ENCODE results near the gene POU5F1. TPM values are rescaled to one million over a fixed set of nuclear protein-coding genes. Genes with fewer than 3 reads are reported as not detected.
"Not testable (repeated sequence)": the region's sequence is repeated elsewhere in the genome, so short reads cannot be mapped to it uniquely, and the experiment has no call there.

The POU5F1 gene
- polyA plus RNA-seq: under 1 TPM; 0.55 to 0.59 TPM

DNA sequence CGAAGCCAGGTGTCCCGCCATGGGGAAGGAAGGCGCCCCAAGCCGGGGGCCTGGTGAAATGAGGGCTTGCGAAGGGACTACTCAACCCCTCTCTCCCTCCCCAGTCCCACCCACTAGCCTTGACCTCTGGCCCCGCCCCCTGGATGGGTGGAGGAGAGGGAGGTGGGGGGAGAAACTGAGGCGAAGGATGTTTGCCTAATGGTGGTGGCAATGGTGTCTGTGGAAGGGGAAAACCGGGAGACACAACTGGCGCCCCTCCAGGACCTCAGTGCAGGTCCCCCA is at the start of gene POU5F1:
Gene POU5F1 (minus strand): TSS at position 83 of the 282 bp plus-strand sequence. CDS start 62 bp downstream, at position 21.
- H3K4me3 ChIP-seq (ENCODE audit: low read depth in 1 of 2, low read length in 2 of 2): no peak within 1 kb of the TSS
- H3K27me3 ChIP-seq (ENCODE audit: control insufficient read depth in 1 of 2, insufficient read depth in 2 of 2, low read length in 2 of 2): no peaks in the 10 kb centered on the region
- no peaks in the 10 kb centered on the region for H3K9me3 ChIP-seq (ENCODE audit: control insufficient read depth in 2 of 2, insufficient read depth in 1 of 2, low read depth in 1 of 2, low read length in 1 of 2)
- WGBS, 2 donors: 69 to 81% methylated on average over 9 of the region's 9 CpGs
- peaks cover 0 to 5% of the 10 kb centered on the region in 2 donors for H3K36me3 ChIP-seq (ENCODE audit: control insufficient read depth in 2 of 2, insufficient read depth in 2 of 2, low read length in 1 of 2)
- no peak within 1 kb of the TSS for H3K27ac ChIP-seq (ENCODE audit: low read depth in 2 of 2, low read length in 1 of 2)
- no peaks in the 10 kb centered on the region for H3K4me1 ChIP-seq (ENCODE audit: control insufficient read depth in 2 of 2, insufficient read depth in 2 of 2, low read length in 1 of 2)

DNA sequence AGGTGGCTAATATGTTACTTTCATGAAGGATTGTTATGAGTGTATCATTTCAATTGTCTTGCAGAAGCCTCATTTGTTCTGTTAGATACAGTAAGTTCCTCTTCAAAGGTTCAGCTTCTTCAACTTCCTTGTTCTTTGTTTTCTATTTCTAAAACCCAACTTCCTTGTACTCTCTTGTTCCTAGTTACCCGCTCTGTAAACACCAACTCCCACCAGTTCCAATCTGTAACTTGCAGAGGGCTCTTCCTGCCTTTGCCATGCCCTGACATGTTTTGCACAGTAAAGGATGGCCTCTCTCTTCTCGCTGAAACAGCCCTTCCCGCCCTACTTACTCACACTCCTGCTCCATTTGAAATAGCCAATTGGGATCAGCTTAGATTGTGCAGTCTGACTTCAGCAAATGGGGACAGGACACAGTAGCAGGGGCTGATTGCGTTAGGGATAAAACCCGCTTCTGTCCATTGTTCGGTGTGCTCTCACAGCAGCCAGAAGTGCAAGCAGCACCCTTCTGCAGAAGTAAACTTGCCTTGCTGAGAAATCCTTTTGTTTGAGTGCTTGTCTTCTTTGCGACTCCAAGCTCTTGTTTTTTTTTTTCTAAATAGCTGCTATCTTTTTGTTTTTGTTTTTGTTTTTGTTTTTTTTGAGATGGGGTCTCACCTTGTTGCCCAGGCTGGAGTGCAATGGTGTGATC is 45.9 kb upstream of the POU5F1 start:
- Histone ChIP-seq H3K27ac (ENCODE audit: low read depth in 2 of 2, low read length in 1 of 2) (peak overlapping the region in 1 of 2 donors; percentile 31), H3K9me3 (ENCODE audit: control insufficient read depth in 2 of 2, insufficient read depth in 1 of 2, low read depth in 1 of 2, low read length in 1 of 2) (no peaks in the 10 kb centered on the region), H3K36me3 (ENCODE audit: control insufficient read depth in 2 of 2, insufficient read depth in 2 of 2, low read length in 1 of 2) (no peaks in the 10 kb centered on the region), H3K27me3 (ENCODE audit: control insufficient read depth in 1 of 2, insufficient read depth in 2 of 2, low read length in 2 of 2) (no peaks in the 10 kb centered on the region), H3K4me1 (ENCODE audit: control insufficient read depth in 2 of 2, insufficient read depth in 2 of 2, low read length in 1 of 2) (no peaks in the 10 kb centered on the region), H3K4me3 (ENCODE audit: low read depth in 1 of 2, low read length in 2 of 2) (no peak overlapping the region)
- 70 to 72% methylated on average over 7 of the region's 7 CpGs for WGBS, 2 donors

GRCh38 chr6:31215216-31215615 is 44.7 kb upstream of the POU5F1 start:
- H3K27me3 ChIP-seq (ENCODE audit: control insufficient read depth in 1 of 2, insufficient read depth in 2 of 2, low read length in 2 of 2); H3K4me3 ChIP-seq (ENCODE audit: low read depth in 1 of 2, low read length in 2 of 2); H3K27ac ChIP-seq (ENCODE audit: low read depth in 2 of 2, low read length in 1 of 2); H3K36me3 ChIP-seq (ENCODE audit: control insufficient read depth in 2 of 2, insufficient read depth in 2 of 2, low read length in 1 of 2); H3K4me1 ChIP-seq (ENCODE audit: control insufficient read depth in 2 of 2, insufficient read depth in 2 of 2, low read length in 1 of 2); H3K9me3 ChIP-seq (ENCODE audit: control insufficient read depth in 2 of 2, insufficient read depth in 1 of 2, low read depth in 1 of 2, low read length in 1 of 2): not testable (repeated sequence)
- WGBS, 2 donors: 63 to 68% methylated on average over 2 of the region's 2 CpGs

GRCh38 chr6:31214516-31214915 is 44.0 kb upstream of the POU5F1 start:
- Histone ChIP-seq H3K4me1 (ENCODE audit: control insufficient read depth in 2 of 2, insufficient read depth in 2 of 2, low read length in 1 of 2) (no peaks in the 10 kb centered on the region), H3K27ac (ENCODE audit: low read depth in 2 of 2, low read length in 1 of 2) (no peak overlapping the region)

GRCh38 chr6:31210741-31211532 is 40.5 kb upstream of the POU5F1 start:
- H3K4me3 ChIP-seq (ENCODE audit: low read depth in 1 of 2, low read length in 2 of 2): no peak overlapping the region
- H3K9me3 ChIP-seq (ENCODE audit: control insufficient read depth in 2 of 2, insufficient read depth in 1 of 2, low read depth in 1 of 2, low read length in 1 of 2): no peaks in the 10 kb centered on the region
- no peaks in the 10 kb centered on the region for H3K36me3 ChIP-seq (ENCODE audit: control insufficient read depth in 2 of 2, insufficient read depth in 2 of 2, low read length in 1 of 2)
- H3K27ac ChIP-seq (ENCODE audit: low read depth in 2 of 2, low read length in 1 of 2): no peak overlapping the region
- 84 to 85% methylated on average over 5 of the region's 5 CpGs for WGBS, 2 donors
- no peaks in the 10 kb centered on the region for H3K4me1 ChIP-seq (ENCODE audit: control insufficient read depth in 2 of 2, insufficient read depth in 2 of 2, low read length in 1 of 2)
- no peaks in the 10 kb centered on the region for H3K27me3 ChIP-seq (ENCODE audit: control insufficient read depth in 1 of 2, insufficient read depth in 2 of 2, low read length in 2 of 2)

More at GRCh38 chr6:31214516-31214915, 44.0 kb upstream of the POU5F1 start:
- Histone ChIP-seq H3K4me3 (ENCODE audit: low read depth in 1 of 2, low read length in 2 of 2) (no peak overlapping the region), H3K9me3 (ENCODE audit: control insufficient read depth in 2 of 2, insufficient read depth in 1 of 2, low read depth in 1 of 2, low read length in 1 of 2) (no peaks in the 10 kb centered on the region), H3K36me3 (ENCODE audit: control insufficient read depth in 2 of 2, insufficient read depth in 2 of 2, low read length in 1 of 2) (no peaks in the 10 kb centered on the region), H3K27me3 (ENCODE audit: control insufficient read depth in 1 of 2, insufficient read depth in 2 of 2, low read length in 2 of 2) (no peaks in the 10 kb centered on the region)
- WGBS, 2 donors: 83 to 88% methylated on average over 1 of the region's 1 CpG

GRCh38 chr6:31210123-31210522 is 39.6 kb upstream of the POU5F1 start:
- Histone ChIP-seq H3K4me3 (ENCODE audit: low read depth in 1 of 2, low read length in 2 of 2) (no peak overlapping the region), H3K9me3 (ENCODE audit: control insufficient read depth in 2 of 2, insufficient read depth in 1 of 2, low read depth in 1 of 2, low read length in 1 of 2) (no peaks in the 10 kb centered on the region), H3K27ac (ENCODE audit: low read depth in 2 of 2, low read length in 1 of 2) (no peak overlapping the region), H3K36me3 (ENCODE audit: control insufficient read depth in 2 of 2, insufficient read depth in 2 of 2, low read length in 1 of 2) (no peaks in the 10 kb centered on the region), H3K4me1 (ENCODE audit: control insufficient read depth in 2 of 2, insufficient read depth in 2 of 2, low read length in 1 of 2) (no peaks in the 10 kb centered on the region), H3K27me3 (ENCODE audit: control insufficient read depth in 1 of 2, insufficient read depth in 2 of 2, low read length in 2 of 2) (no peaks in the 10 kb centered on the region)
- 51% methylated on average over 6 of the region's 6 CpGs for WGBS, 2 donors

DNA sequence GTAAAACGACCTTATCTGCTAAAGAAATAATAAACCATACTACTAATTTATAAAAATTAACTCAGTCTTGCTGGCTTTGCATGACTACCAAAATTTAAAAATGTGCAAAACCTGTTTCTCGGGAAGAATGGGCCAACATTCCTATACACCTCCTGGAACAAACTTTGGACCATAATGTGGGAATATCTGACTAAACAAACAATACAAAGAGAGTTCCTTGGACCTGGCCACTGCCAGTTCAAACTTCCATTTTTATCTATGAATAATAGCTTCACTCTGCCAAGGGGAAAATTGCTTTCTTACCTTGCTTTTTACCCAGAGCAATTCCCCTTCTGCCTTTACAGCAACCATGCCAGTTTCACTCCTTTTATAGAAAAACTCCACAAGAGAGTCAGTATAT is 38.7 kb upstream of the POU5F1 start:
- no peak overlapping the region for H3K27ac ChIP-seq (ENCODE audit: low read depth in 2 of 2, low read length in 1 of 2)
- no peaks in the 10 kb centered on the region for H3K27me3 ChIP-seq (ENCODE audit: control insufficient read depth in 1 of 2, insufficient read depth in 2 of 2, low read length in 2 of 2)
- 39 to 45% methylated on average over 2 of the region's 2 CpGs for WGBS, 2 donors
- no peak overlapping the region for H3K4me3 ChIP-seq (ENCODE audit: low read depth in 1 of 2, low read length in 2 of 2)
- H3K9me3 ChIP-seq (ENCODE audit: control insufficient read depth in 2 of 2, insufficient read depth in 1 of 2, low read depth in 1 of 2, low read length in 1 of 2): no peaks in the 10 kb centered on the region
- H3K36me3 ChIP-seq (ENCODE audit: control insufficient read depth in 2 of 2, insufficient read depth in 2 of 2, low read length in 1 of 2): no peaks in the 10 kb centered on the region
- no peaks in the 10 kb centered on the region for H3K4me1 ChIP-seq (ENCODE audit: control insufficient read depth in 2 of 2, insufficient read depth in 2 of 2, low read length in 1 of 2)

DNA sequence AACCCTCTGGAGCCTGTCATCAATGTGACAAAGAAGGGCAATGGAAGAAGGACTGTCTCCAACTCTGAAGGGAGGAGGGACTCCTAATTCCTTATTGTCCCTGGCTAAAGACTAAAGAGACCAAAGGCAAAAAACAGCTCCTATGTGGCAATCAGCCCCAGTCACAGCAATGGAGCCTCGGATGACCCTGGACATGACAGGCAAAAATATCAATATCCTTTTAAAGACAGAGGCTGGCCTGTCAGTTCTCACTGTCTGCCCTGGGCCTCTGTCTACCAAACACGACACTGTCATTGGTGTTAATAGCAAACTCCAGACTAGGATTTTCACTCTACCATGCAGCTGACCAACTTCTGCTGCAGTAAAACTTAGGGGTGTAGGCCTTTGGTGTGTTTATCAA is 38.0 kb upstream of the POU5F1 start:
- no peaks in the 10 kb centered on the region for H3K4me1 ChIP-seq (ENCODE audit: control insufficient read depth in 2 of 2, insufficient read depth in 2 of 2, low read length in 1 of 2)
- 59 to 60% methylated on average over 2 of the region's 2 CpGs for WGBS, 2 donors
- H3K27me3 ChIP-seq (ENCODE audit: control insufficient read depth in 1 of 2, insufficient read depth in 2 of 2, low read length in 2 of 2): no peaks in the 10 kb centered on the region
- no peak overlapping the region for H3K4me3 ChIP-seq (ENCODE audit: low read depth in 1 of 2, low read length in 2 of 2)
- no peaks in the 10 kb centered on the region for H3K9me3 ChIP-seq (ENCODE audit: control insufficient read depth in 2 of 2, insufficient read depth in 1 of 2, low read depth in 1 of 2, low read length in 1 of 2)
- H3K36me3 ChIP-seq (ENCODE audit: control insufficient read depth in 2 of 2, insufficient read depth in 2 of 2, low read length in 1 of 2): no peaks in the 10 kb centered on the region
- H3K27ac ChIP-seq (ENCODE audit: low read depth in 2 of 2, low read length in 1 of 2): no peak overlapping the region

GRCh38 chr6:31205638-31206037 is 35.2 kb upstream of the POU5F1 start:
- no peaks in the 10 kb centered on the region for H3K36me3 ChIP-seq (ENCODE audit: control insufficient read depth in 2 of 2, insufficient read depth in 2 of 2, low read length in 1 of 2)
- no peak overlapping the region for H3K4me3 ChIP-seq (ENCODE audit: low read depth in 1 of 2, low read length in 2 of 2)
- no peak overlapping the region for H3K27ac ChIP-seq (ENCODE audit: low read depth in 2 of 2, low read length in 1 of 2)
- WGBS, 2 donors: 59 to 88% methylated on average over 2 of the region's 2 CpGs
- no peaks in the 10 kb centered on the region for H3K27me3 ChIP-seq (ENCODE audit: control insufficient read depth in 1 of 2, insufficient read depth in 2 of 2, low read length in 2 of 2)
- peaks cover 4% of the 10 kb centered on the region in 2 donors for H3K4me1 ChIP-seq (ENCODE audit: control insufficient read depth in 2 of 2, insufficient read depth in 2 of 2, low read length in 1 of 2)
- peaks cover 0 to 3% of the 10 kb centered on the region in 2 donors for H3K9me3 ChIP-seq (ENCODE audit: control insufficient read depth in 2 of 2, insufficient read depth in 1 of 2, low read depth in 1 of 2, low read length in 1 of 2)

GRCh38 chr6:31204751-31205145 is 34.3 kb upstream of the POU5F1 start:
- Histone ChIP-seq H3K27ac (ENCODE audit: low read depth in 2 of 2, low read length in 1 of 2) (no peak overlapping the region), H3K27me3 (ENCODE audit: control insufficient read depth in 1 of 2, insufficient read depth in 2 of 2, low read length in 2 of 2) (no peaks in the 10 kb centered on the region), H3K36me3 (ENCODE audit: control insufficient read depth in 2 of 2, insufficient read depth in 2 of 2, low read length in 1 of 2) (no peaks in the 10 kb centered on the region), H3K4me3 (ENCODE audit: low read depth in 1 of 2, low read length in 2 of 2) (no peak overlapping the region), H3K4me1 (ENCODE audit: control insufficient read depth in 2 of 2, insufficient read depth in 2 of 2, low read length in 1 of 2) (peaks cover 4% of the 10 kb centered on the region in 2 donors), H3K9me3 (ENCODE audit: control insufficient read depth in 2 of 2, insufficient read depth in 1 of 2, low read depth in 1 of 2, low read length in 1 of 2) (peaks cover 0 to 3% of the 10 kb centered on the region in 2 donors)
- WGBS, 2 donors: 80 to 87% methylated on average over 4 of the region's 4 CpGs
